Keratinocyte (primary cell): ENCODE results near the gene ARNT2. TPM values are rescaled to one million over a fixed set of nuclear protein-coding genes. Genes with fewer than 3 reads are reported as not detected.

ENCODE experiments used
- DNase-seq: peaks from one replicate; pipeline ENCODE4 v3.0.0-alpha.2; 2011; ENCODE audit warnings: low read depth, missing footprints, low spot score
- FAIRE-seq: peaks from 2 replicates; lab custom pipeline; 2011; peaks lifted over from hg19 to GRCh38; lab: Jason Lieb, UNC
- H2AFZ ChIP-seq: 2 replicates; pipeline ENCODE4 v1.6.0; 2012; ENCODE audit warnings: low read length, control low read depth, inconsistent platforms; ENCODE audit not compliant: control insufficient read depth
- H3K27ac ChIP-seq: 2 replicates; pipeline ENCODE4 v1.5.1; 2011; ENCODE audit warnings: low read length; ENCODE audit not compliant: control insufficient read depth, insufficient read depth
- H3K27me3 ChIP-seq: 3 replicates; pipeline ENCODE4 v1.6.0; 2011; ENCODE audit warnings: low read length; ENCODE audit not compliant: control insufficient read depth, insufficient read depth; ENCODE audit errors: extremely low read depth
- H3K36me3 ChIP-seq, 2 experiments: 2 replicates in 1 of 2; 3 replicates in 1 of 2; pipeline ENCODE4 v1.5.1; 2011; ENCODE audit warnings: low read length in 2 of 2, mild to moderate bottlenecking in 1 of 2; ENCODE audit not compliant: control insufficient read depth in 2 of 2, insufficient read depth in 2 of 2; ENCODE audit errors: extremely low read depth in 1 of 2
- H3K4me1 ChIP-seq: 3 replicates; pipeline ENCODE4 v1.5.1; 2011; ENCODE audit warnings: low read length; ENCODE audit not compliant: control insufficient read depth, insufficient read depth; ENCODE audit errors: extremely low read depth
- H3K4me2 ChIP-seq: 3 replicates; pipeline ENCODE4 v1.6.0; 2011; ENCODE audit warnings: low read depth, low read length; ENCODE audit not compliant: control insufficient read depth, insufficient read depth; ENCODE audit errors: extremely low read depth
- H3K4me3 ChIP-seq, 3 experiments: fragments of 200-600 bp in 1 of 3; sonication (generic) in 1 of 3; 2 replicates in 2 of 3; 3 replicates in 1 of 3; pipeline ENCODE4 v1.5.1; 2011 to 2016; ENCODE audit warnings: low read length in 3 of 3, mild to moderate bottlenecking in 3 of 3, control low read depth in 2 of 3, inconsistent platforms in 1 of 3, low read depth in 1 of 3, mixed read lengths in 1 of 3, mixed run types in 1 of 3, moderate library complexity in 1 of 3; ENCODE audit not compliant: control insufficient read depth in 2 of 3, insufficient read depth in 2 of 3; ENCODE audit errors: extremely low read depth in 1 of 3
- H3K79me2 ChIP-seq: 2 replicates; pipeline ENCODE4 v1.6.0; 2012; ENCODE audit warnings: low read length; ENCODE audit not compliant: control insufficient read depth, insufficient read depth
- H3K9ac ChIP-seq: 3 replicates; pipeline ENCODE4 v1.6.0; 2011; ENCODE audit warnings: low read length; ENCODE audit not compliant: control insufficient read depth, insufficient read depth; ENCODE audit errors: extremely low read depth
- H3K9me1 ChIP-seq: 3 replicates; pipeline ENCODE4 v1.6.0; 2011; ENCODE audit warnings: low read length; ENCODE audit not compliant: control insufficient read depth, insufficient read depth; ENCODE audit errors: extremely low read depth
- H3K9me3 ChIP-seq: 2 replicates; pipeline ENCODE4 v1.5.1; 2012; ENCODE audit warnings: low read depth, low read length; ENCODE audit not compliant: control insufficient read depth
- H4K20me1 ChIP-seq: 3 replicates; pipeline ENCODE4 v1.6.0; 2011; ENCODE audit warnings: low read length; ENCODE audit not compliant: control insufficient read depth, insufficient read depth; ENCODE audit errors: extremely low read depth
- EZH2 ChIP-seq: IDR thresholded peaks from one replicate; pipeline ENCODE4 v1.6.1; 2012; ENCODE audit warnings: inconsistent platforms, mild to moderate bottlenecking, low read length, moderate library complexity
- dilution Hi-C: fragments of 300-500 bp; cut with MboI; formaldehyde crosslinking; loops from one replicate; pipeline ENCODE4 v1.7.0; 2020; ENCODE audit warnings: low sequenced_read_pairs; ENCODE audit not compliant: extremely low pct_ligation_motif_present
- polyA plus RNA-seq, 5 experiments: library from polyadenylated mRNA; depleted of rRNA in 3 of 5; stranded (reverse) in 3 of 5; stranded (forward) in 1 of 5; unstranded in 1 of 5; fragments of >200 nt; gene quantifications; 1 replicate in 1 of 5; 2 replicates in 3 of 5; 3 replicates in 1 of 5; pipeline versions ENCODE4 v1.2.1 to v1.2.3, GENCODE V29; 2011 to 2012; ENCODE audit warnings: missing spikeins in 2 of 5, low read depth in 1 of 5, low replicate concordance in 1 of 5
- TF ChIP-seq, protein P1 (sequence below), 3 experiments: IDR thresholded peaks in 1 of 3; conservative IDR thresholded peaks in 1 of 3; optimal IDR thresholded peaks in 1 of 3; 2 replicates in 2 of 3; 3 replicates in 1 of 3; pipeline versions ENCODE3 to v1.5.1; 2011; ENCODE audit warnings: low read length in 3 of 3, mild to moderate bottlenecking in 3 of 3, moderate library complexity in 2 of 3, control low read depth in 1 of 3, inconsistent platforms in 1 of 3; ENCODE audit not compliant: insufficient read depth in 2 of 3; ENCODE audit errors: extremely low read depth in 1 of 3

ARNT2 gene
- polyA plus RNA-seq, 1 donor (not counting 4 experiments of a cell fraction or from before 2014, with no cell fraction given): 0.16 TPM

DNA sequence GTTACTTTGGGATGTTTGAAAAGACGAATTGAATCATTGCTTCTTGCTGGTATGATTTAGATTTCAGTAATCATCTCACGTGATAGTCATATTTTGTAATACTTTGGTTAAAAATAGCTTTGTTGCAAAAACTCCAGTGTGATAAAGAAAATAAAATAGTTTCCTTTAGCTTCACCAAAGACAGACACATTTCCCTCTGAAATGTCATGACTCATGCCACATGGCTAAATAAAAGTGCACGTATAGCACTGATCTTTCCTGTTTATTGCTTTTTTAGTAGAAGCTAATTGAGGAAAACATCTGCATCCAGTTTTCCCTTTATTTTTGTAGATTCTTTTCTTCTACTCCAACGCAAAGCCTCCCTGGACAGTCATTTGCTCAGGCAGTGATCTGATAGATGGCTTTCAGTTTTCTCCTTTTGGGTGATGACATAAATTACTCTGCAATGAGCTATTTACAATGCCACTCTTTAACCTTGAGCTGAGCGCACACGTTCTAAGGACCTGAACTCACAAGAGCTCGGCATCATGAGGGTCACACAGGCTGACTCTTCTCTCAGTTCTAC, 84.9 kb downstream of the ARNT2 start:
- Histone ChIP-seq H4K20me1 (no peaks in the 10 kb centered on the region), H3K4me3 (no peak overlapping the region), H3K9me3 (no peaks in the 10 kb centered on the region), H2AFZ (no peak overlapping the region), H3K9ac (no peak overlapping the region), H3K4me2 (no peak overlapping the region), H3K27me3 (no peaks in the 10 kb centered on the region), H3K9me1 (no peaks in the 10 kb centered on the region), H3K79me2 (no peaks in the 10 kb centered on the region), H3K4me1 (peaks cover 11% of the 10 kb centered on the region), H3K36me3 (no peaks in the 10 kb centered on the region), H3K27ac (no peak overlapping the region)
- FAIRE-seq (no peak), DNase-seq (no peak)
- dilution Hi-C loops: no loop called here
- TF ChIP-seq, protein P1, sequence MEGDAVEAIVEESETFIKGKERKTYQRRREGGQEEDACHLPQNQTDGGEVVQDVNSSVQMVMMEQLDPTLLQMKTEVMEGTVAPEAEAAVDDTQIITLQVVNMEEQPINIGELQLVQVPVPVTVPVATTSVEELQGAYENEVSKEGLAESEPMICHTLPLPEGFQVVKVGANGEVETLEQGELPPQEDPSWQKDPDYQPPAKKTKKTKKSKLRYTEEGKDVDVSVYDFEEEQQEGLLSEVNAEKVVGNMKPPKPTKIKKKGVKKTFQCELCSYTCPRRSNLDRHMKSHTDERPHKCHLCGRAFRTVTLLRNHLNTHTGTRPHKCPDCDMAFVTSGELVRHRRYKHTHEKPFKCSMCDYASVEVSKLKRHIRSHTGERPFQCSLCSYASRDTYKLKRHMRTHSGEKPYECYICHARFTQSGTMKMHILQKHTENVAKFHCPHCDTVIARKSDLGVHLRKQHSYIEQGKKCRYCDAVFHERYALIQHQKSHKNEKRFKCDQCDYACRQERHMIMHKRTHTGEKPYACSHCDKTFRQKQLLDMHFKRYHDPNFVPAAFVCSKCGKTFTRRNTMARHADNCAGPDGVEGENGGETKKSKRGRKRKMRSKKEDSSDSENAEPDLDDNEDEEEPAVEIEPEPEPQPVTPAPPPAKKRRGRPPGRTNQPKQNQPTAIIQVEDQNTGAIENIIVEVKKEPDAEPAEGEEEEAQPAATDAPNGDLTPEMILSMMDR (optimal IDR thresholded peaks at IDR 0.05 in 1 of 3, IDR thresholded peaks at IDR 0.05 in 1 of 3, conservative IDR thresholded peaks at IDR 0.05 in 1 of 3; ENCODE audit: extremely low read depth in 1 of 3, insufficient read depth in 2 of 3, low read length in 3 of 3): no peak
- no peak for TF ChIP-seq EZH2

DNA sequence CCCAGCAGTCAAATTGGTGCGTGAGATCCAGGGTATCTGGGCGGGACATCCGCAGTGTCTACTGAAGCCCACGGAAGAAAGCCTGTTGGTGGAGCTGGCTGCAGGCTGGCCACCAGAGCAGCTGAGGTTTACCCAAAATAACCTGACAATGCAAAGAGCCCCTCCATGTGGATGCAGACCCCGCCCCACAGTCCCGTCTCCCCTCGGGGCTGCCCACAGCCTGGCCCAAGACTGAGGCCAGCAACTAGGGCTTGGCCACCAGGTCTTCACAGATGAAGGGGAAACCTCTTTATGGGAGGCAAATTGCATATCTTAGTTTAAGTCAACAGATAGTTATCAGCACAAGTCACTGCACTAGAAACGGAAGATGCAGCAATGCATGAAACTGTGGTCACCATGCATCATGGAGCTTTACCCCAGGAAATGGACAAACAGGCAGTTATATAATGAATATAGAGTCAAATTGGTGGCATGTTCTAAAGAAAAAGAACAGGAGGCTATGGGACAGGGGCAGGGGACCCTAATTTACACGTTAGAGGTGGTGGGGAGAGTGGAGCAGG, 86.3 kb downstream of the ARNT2 start:
- no peak for DNase-seq
- Histone ChIP-seq H3K27ac (no peak overlapping the region), H3K79me2 (no peaks in the 10 kb centered on the region), H3K27me3 (no peaks in the 10 kb centered on the region), H3K9ac (no peak overlapping the region), H3K4me2 (no peak overlapping the region), H2AFZ (no peak overlapping the region), H3K4me3 (no peak overlapping the region), H3K9me3 (no peaks in the 10 kb centered on the region), H3K4me1 (peaks cover 16% of the 10 kb centered on the region), H3K9me1 (no peaks in the 10 kb centered on the region), H3K36me3 (no peaks in the 10 kb centered on the region), H4K20me1 (no peaks in the 10 kb centered on the region)
- dilution Hi-C loops: no loop called here
- no peak for FAIRE-seq
- TF ChIP-seq EZH2: no peak
- TF ChIP-seq, protein P1 (optimal IDR thresholded peaks at IDR 0.05 in 1 of 3, IDR thresholded peaks at IDR 0.05 in 1 of 3, conservative IDR thresholded peaks at IDR 0.05 in 1 of 3; ENCODE audit: extremely low read depth in 1 of 3, insufficient read depth in 2 of 3, low read length in 3 of 3): no peak
